Measurements from ENCODE around the gene TMEM120B.

TMEM120B gene

DNA sequence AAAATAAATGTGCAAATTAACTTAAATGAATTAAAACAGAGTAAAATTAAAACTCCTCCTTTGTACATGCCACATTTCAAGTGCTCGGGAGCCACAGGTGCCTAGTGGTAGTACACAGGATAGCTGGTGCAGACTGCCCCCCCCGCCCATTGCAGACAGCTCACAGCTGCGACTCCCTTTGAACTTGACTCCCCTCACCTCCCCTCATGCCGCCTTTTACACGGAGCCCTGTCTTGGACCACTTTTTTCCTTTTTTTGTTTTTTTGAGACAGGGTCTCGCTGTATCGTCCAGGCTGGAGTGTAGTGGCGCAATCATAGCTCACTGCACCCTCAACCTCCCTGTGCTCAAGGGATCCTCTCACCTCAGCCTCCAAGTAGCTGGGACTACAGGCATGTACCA, 102.7 kb downstream of the TMEM120B start:
- DNase-seq (ENCODE audit: low read depth in 2 of 2) = no peak

DNA sequence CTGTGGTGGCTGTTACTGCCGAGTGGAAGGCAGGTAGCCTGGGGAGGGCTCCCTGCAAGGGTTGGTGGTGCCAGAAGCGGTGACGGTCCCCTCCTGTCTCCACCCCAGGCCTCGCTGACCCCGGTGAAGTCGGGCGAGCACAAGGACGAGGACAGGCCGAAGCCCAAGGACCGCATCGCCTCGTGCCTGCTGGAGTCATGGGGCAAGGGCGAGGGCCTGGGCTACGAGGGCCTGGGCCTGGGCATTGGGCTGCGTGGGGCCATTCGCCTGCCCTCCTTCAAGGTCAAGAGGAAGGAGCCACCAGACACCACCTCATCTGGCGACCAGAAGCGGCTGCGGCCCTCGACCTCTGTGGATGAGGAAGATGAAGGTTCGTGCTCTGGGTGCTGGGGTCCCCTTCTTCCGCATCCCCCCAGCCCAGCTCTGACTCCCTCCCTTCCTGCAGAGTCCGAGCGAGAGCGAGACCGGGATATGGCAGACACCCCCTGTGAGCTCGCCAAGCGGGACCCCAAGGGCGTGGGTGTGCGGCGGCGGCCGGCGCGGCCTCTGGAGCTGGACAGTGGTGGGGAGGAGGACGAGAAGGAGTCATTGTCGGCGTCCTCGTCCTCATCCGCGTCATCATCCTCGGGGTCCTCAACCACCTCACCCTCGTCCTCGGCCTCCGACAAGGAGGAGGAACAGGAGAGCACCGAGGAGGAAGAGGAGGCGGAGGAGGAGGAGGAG, 104.5 kb downstream of the TMEM120B start:
- DNase-seq (ENCODE audit: low read depth in 2 of 2) = no peak

DNA sequence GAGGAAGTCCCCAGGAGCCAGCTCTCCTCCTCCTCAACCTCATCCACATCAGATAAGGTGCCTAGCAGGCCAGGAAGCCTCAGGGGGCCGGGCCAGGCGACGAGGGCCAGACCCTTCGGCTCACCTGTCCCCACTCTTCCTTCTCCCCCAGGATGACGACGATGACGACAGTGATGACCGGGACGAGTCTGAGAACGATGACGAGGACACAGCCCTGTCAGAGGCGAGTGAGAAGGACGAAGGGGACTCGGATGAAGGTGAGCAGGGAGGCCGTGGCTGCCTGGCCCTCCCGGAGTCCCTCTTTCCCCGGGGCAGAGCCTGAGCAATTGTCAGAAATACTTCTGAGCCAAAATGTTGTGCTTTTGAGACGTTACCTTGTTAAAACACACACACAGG, 105.1 kb downstream of the TMEM120B start:
- no peak for DNase-seq (ENCODE audit: low read depth in 2 of 2)

DNA sequence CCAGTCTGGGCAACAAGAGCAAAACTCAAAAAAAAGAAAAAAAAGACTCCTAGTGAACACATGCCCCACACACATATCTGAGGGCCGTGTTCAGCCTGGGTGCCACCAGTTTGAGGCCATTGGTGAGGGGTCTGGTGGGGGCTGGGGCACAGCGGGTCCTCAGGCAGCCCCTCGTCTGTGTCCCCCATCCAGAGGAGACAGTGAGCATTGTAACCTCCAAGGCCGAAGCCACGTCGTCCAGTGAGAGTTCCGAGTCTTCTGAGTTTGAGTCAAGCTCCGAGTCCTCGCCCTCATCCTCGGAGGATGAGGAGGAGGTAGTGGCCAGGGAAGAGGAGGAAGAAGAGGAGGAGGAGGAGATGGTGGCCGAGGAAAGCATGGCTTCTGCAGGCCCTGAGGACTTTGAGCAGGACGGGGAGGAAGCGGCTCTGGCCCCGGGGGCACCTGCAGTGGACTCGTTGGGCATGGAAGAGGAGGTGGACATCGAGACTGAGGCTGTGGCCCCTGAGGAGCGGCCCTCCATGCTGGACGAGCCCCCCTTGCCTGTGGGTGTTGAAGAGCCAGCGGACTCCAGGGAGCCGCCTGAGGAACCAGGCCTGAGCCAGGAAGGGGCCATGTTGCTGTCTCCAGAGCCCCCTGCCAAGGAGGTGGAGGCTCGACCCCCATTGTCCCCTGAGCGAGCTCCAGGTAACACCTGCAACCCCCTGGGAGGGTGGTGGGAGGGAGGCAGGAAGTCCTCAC, 106.8 kb downstream of the TMEM120B start:
- DNase-seq (ENCODE audit: low read depth in 2 of 2) = no peak

DNA sequence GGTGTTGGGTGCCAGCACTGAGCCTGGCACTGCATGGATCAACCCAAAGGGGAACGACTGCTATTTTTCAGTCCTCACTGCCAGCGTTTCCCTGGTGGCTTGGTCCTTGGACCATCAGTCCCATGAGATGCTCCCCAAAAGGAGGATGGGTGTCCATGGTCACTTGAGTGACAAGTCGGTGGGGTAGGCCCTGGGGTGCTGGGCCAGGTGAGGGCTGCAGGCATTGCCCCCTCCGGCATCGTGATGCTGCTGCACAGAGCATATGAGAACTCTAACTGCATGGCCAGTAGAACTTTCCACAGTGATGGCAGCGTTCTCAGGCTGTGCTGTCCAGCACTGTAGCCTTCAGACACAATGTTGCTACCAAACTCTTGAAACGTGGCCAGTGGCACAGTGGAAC, 107.5 kb downstream of the TMEM120B start:
- DNase-seq (ENCODE audit: low read depth in 2 of 2) = no peak

DNA sequence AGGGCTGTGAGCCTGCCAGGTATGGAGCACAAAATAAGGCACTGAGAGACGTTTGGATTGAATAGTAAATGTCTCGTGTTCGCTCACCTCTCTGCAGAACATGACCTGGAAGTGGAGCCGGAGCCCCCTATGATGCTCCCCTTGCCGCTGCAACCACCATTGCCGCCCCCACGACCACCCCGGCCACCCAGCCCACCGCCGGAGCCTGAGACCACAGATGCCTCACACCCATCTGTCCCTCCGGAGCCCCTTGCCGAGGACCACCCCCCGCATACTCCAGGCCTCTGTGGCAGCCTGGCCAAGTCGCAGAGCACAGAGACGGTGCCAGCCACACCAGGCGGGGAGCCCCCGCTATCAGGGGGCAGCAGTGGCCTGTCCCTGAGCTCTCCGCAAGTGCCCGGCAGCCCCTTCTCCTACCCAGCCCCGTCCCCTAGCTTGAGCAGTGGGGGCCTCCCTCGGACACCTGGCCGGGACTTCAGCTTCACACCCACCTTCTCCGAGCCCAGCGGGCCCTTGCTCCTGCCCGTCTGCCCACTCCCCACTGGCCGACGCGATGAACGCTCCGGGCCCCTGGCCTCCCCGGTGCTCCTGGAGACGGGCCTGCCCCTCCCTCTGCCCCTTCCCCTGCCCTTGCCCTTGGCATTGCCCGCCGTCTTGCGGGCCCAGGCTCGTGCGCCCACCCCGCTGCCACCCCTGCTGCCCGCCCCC, 110.0 kb downstream of the TMEM120B start:
- DNase-seq (ENCODE audit: low read depth in 2 of 2) = no peak

DNA sequence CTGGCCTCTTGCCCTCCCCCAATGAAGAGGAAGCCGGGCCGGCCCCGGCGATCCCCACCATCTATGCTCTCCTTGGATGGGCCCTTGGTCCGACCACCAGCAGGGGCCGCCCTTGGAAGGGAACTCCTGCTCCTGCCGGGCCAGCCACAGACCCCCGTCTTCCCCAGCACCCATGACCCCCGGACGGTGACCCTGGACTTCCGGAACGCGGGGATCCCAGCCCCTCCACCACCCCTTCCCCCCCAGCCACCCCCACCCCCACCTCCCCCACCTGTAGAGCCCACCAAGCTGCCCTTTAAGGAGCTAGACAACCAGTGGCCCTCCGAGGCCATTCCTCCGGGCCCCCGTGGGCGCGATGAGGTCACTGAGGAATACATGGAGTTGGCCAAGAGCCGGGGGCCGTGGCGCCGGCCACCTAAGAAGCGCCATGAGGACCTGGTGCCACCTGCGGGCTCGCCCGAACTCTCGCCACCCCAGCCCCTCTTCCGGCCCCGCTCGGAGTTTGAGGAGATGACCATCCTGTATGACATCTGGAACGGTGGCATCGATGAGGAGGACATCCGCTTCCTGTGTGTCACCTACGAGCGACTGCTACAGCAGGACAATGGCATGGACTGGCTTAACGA, 110.7 kb downstream of the TMEM120B start:
- no peak for DNase-seq (ENCODE audit: low read depth in 2 of 2)

DNA sequence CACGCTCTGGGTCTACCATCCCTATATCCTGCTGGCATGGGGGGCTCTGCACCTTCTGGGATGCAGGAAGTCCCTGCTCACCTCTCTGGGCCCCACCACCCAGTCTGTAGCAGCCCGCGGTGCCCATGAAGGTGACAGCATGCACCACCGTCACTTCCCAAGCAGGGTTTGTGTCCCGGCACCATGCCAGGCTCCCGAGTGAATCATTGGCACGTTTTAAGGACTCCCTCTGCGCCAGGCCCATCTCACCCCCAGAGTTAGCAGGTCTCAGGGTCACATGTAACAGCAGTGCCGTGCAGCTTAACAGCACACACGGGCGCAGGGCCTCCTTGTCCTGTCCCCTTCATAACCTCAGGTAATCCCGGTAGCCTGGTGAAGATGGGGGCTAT, 111.2 kb downstream of the TMEM120B start:
- DNase-seq (ENCODE audit: low read depth in 2 of 2) = no peak

DNA sequence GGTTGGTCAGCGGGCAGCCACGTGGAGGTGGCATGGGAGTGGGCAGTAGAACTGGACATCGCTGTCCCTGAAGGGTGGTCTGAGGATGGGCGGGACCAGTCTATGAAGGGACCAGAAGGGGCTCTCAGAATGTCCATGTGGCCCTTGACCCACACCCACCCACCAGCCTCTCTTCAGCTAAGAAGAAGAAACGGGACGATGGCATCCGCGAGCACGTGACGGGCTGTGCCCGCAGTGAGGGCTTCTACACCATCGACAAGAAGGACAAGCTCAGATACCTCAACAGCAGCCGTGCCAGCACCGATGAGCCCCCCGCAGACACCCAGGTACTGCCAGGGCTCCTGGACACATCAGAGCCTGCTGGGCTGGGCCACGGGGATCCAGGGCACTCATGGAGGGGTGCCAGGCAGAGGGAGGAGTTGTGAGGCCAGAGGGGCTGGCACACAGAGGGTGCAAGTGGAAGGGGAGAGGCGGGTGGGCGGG, 112.5 kb downstream of the TMEM120B start:
- DNase-seq (ENCODE audit: low read depth in 2 of 2) = no peak

DNA sequence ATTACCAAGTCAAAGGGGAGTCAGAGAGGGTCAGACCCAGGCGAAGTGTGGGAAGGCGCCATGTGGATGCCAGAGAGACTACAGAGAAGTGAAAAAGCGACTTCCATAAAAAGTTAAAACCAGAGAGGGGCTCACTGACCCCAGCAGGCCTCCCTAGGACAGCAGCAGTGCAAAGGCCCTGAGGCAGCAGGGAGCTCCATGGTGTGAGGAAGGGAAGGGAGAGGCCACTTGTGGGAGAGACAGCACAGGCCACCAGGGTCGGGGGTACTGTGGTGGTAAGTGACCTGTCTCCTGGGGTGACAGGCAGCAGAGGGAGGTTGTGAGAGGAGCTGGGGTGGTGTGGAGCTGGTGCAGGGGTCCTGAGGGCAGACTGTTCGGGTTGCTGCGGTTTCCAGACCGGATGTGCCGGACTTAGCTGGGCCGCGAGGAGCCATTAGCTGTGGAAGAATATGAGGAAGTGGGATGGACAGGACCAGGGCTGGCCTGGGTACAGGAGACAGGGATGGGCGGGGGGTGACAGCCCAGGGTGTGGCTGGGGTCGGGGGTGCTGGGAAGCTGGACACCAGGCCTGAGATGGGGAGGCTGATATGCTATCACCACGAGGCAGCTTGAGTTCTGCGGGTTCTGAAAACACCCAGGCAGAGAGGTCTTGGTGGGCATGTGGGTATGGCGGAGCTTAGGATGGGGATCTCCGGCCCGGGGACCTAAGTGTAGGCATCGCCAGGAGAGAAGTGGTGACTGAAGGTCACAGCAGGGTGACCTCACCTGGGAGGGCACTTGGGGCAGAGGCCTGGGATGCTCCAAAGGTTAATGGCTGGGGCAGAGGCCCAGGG, 114.0 kb downstream of the TMEM120B start:
- DNase-seq (ENCODE audit: low read depth in 2 of 2) = no peak

DNA sequence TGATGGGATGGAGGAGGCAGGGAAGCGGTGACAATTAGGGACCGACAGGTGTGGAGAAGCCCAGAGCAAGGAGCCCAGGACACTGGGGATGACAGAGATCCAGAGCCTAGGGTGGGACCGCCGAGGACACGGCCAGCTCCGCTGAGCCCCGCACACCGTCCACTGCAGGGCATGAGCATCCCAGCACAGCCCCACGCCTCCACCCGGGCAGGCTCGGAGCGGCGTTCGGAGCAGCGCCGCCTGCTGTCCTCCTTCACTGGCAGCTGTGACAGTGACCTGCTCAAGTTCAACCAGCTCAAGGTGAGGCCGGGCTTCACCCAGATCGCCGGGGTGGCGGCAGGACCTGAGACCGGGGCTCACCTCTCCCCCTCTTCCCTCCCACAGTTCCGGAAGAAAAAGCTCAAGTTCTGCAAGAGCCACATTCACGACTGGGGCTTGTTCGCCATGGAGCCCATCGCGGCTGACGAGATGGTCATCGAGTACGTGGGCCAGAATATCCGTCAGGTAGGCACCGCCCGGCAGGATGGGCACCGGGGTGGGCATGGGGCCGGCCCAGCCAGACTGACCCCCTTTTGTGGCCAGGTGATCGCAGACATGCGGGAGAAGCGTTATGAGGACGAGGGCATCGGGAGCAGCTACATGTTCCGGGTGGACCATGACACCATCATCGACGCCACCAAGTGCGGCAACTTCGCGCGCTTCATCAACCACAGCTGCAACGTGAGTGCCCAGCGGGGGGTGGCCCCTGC, 115.0 kb downstream of the TMEM120B start:
- no peak for DNase-seq (ENCODE audit: low read depth in 2 of 2)

DNA sequence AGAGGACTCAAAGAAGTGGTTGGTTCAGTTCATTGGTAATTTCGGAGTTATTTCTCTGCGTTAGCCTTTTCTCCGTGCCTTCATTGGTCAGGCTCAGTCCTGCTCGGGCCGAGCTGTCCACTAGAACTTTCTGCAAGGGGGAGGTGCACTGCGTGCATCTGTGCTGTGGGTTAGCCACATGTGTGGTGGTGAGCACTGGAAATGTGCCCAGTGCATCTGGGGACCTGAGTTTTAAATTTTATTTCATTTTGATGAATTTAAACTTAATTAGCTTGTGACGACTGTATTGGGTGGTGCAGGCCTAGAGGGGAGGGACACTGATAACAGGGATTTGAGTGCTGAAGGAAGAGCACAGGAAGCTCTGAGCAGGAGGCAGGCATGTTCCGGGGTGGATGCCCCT, 115.8 kb downstream of the TMEM120B start:
- no peak for DNase-seq (ENCODE audit: low read depth in 2 of 2)

DNA sequence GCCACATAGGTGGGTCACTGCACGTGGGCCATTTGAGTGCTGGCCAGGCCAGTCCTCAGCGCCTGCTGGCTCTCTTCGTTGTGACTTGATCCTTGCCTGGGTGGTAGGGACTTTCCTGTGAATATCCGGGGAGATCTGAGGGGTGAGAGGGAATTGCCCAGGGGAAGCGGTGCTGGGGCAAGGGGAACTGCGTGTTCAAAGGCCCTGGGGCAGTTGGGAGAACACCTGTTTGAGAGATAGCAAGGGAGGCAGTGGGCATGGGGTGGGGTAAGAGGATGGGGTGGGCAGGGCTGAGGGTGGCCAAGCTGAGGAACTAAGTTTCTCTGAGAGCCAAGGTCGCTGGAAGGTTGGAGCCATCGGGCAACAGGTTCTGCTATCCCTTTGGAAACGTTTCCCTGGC, 116.3 kb downstream of the TMEM120B start:
- DNase-seq (ENCODE audit: low read depth in 2 of 2) = no peak

DNA sequence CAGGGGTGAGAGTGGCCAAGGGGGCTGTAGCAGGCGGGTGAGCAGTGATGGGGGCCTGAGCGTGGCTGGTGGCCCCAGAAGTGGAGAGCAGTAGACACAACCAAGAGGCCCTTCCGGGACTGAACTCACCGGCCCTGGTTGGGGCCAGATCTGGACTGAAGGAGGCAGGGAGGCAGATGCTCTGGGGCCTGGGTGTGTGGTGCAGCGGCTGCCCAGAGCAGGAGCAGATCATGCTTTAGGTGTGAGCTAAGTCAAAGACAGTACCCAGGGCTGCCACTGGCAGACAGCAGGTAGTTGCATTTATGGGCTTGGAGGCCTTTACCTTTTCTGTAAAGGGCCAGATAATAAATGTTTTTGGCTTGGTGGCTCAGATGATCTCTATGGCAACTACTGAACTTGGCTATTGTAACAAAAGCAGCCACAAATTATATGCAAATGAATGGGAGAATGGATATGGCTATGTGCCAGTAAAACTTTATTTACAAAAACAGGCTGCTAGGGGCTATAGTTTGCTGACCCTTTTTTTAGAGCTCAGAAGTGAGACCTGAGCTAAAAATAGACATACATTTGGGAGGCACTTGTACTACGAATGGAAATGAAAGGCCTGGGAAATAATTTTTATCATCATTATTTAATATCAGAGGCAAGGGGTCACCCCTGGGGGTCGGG, 116.8 kb downstream of the TMEM120B start:
- no peak for DNase-seq (ENCODE audit: low read depth in 2 of 2)

DNA sequence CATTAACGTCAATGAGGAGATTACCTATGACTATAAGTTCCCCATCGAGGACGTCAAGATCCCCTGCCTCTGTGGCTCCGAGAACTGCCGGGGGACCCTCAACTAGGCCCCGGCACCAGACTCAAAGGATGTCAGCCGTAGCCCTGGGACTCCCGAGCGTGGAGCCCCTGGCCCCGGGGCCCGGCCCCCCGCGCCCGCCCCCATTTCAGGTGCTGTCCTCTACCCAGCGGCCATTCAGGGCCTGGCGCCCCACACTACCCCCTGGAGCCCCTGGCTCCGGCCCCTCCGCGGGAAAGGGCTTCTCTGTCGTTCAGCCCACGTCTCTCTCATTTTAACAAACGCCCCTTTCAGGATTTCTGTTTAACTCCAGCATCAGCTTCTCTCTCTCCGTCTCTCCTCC, 117.6 kb downstream of the TMEM120B start:
- no peak for DNase-seq (ENCODE audit: low read depth in 2 of 2)

DNA sequence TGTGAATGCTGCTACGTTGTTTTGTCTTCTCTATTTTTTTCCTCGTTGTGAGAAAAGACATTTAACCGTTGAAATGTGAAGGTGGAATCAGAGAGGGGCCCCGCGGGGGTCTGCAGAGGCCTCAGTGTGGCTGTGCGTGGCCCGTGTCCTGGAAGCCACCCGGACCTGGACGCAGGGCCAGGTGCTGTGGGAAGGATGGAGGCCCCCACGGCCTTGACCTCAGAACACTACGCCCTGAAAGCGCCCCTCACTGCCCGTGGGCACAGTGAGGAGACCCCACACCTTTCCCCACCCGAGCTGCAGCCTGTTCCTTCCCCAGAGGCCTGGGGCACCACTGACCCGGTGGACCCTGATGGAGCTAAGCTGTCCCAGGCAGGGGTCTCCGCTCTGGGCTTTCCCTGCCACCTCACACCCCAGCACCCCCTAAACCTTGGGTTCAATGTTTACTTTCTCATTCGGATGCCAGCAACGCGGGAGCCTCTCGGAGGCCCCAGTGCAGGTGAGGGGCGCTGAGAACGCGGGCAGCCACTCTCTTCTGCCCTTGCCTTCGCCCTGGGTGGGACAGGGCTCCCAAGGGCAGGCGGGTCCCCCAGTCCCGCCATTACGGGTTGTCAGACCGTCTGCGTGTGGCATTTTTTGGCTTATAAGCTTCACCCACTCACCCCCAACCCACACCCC, 118.2 kb downstream of the TMEM120B start:
- DNase-seq (ENCODE audit: low read depth in 2 of 2) = no peak
